ENCODE measurements around the gene ZSCAN20. TPM values are rescaled to one million over a fixed set of nuclear protein-coding genes. Genes with fewer than 3 reads are reported as not detected.

The ZSCAN20 gene
- total RNA-seq, 1 donor from 2014 or later, result 7.3 TPM

DNA sequence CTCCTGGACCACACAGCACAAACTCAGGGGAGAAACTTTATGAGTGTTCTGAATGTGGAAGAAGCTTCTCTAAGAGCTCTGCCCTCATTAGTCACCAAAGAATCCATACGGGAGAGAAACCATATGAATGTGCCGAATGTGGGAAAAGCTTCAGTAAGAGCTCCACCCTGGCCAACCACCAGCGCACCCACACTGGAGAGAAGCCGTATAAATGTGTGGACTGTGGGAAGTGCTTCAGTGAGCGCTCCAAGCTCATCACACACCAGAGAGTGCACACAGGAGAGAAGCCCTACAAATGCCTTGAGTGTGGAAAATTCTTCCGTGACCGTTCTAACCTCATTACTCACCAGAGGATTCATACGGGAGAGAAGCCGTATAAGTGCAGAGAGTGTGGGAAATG, 22.5 kb downstream of the ZSCAN20 start:
- H3K9me3 Mint-ChIP-seq (ENCODE audit: unreplicated experiment), result peaks cover 22% of the 10 kb centered on the region
- H3K27ac Mint-ChIP-seq (ENCODE audit: unreplicated experiment), result no peak overlapping the region
- TF ChIP-seq, protein P1, sequence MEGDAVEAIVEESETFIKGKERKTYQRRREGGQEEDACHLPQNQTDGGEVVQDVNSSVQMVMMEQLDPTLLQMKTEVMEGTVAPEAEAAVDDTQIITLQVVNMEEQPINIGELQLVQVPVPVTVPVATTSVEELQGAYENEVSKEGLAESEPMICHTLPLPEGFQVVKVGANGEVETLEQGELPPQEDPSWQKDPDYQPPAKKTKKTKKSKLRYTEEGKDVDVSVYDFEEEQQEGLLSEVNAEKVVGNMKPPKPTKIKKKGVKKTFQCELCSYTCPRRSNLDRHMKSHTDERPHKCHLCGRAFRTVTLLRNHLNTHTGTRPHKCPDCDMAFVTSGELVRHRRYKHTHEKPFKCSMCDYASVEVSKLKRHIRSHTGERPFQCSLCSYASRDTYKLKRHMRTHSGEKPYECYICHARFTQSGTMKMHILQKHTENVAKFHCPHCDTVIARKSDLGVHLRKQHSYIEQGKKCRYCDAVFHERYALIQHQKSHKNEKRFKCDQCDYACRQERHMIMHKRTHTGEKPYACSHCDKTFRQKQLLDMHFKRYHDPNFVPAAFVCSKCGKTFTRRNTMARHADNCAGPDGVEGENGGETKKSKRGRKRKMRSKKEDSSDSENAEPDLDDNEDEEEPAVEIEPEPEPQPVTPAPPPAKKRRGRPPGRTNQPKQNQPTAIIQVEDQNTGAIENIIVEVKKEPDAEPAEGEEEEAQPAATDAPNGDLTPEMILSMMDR (IDR thresholded peaks at IDR 0.05; ENCODE audit: unreplicated experiment), result no peak
- H3K27me3 Mint-ChIP-seq (ENCODE audit: unreplicated experiment), result peaks cover 3% of the 10 kb centered on the region
- peak overlapping the region; percentile 83 for H3K4me3 Mint-ChIP-seq (ENCODE audit: unreplicated experiment)
- H3K36me3 Mint-ChIP-seq (ENCODE audit: low read depth, unreplicated experiment), result peaks cover 79% of the 10 kb centered on the region
- H3K4me1 Mint-ChIP-seq (ENCODE audit: unreplicated experiment), result no peaks in the 10 kb centered on the region
- no peak for DNase-seq (ENCODE audit: low spot score)

- Mint-ChIP-seq H3K4me3 (ENCODE audit: unreplicated experiment) (peak overlapping the region; percentile 31), H3K36me3 (ENCODE audit: low read depth, unreplicated experiment) (peaks cover 54% of the 10 kb centered on the region), H3K27me3 (ENCODE audit: unreplicated experiment) (peaks cover 3% of the 10 kb centered on the region), H3K27ac (ENCODE audit: unreplicated experiment) (no peak overlapping the region), H3K4me1 (ENCODE audit: unreplicated experiment) (no peaks in the 10 kb centered on the region), H3K9me3 (ENCODE audit: unreplicated experiment) (peaks cover 22% of the 10 kb centered on the region)
- DNase-seq (ENCODE audit: low spot score), result no peak
- TF ChIP-seq, protein P1 (IDR thresholded peaks at IDR 0.05; ENCODE audit: unreplicated experiment), result no peak
These were observed 25.0 kb downstream of the ZSCAN20 start for GRCh38 chr1:33497410-33497809.

DNA sequence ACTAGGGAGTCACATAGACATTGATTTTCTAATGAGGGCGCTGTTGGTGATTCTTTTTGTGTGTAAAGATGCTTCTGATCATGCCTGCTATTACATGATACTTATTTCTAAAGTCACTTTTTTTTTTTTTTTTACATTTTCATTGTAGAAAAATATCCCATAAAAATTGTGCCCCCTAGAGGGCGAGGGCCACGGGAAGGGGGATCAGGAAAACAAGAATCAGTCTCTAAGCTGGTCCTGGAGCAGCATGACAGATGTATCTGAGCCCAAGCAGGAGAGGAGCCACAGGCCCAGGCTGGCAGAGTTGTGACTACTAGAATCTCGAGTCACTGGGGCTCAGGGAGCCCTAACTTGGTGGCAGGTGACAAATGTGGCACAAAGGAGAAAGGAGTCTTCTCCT, 28.1 kb downstream of the ZSCAN20 start:
- peaks cover 25% of the 10 kb centered on the region for H3K36me3 Mint-ChIP-seq (ENCODE audit: low read depth, unreplicated experiment)
- H3K4me3 Mint-ChIP-seq (ENCODE audit: unreplicated experiment), result no peak overlapping the region
- H3K27ac Mint-ChIP-seq (ENCODE audit: unreplicated experiment), result no peak overlapping the region
- no peaks in the 10 kb centered on the region for H3K4me1 Mint-ChIP-seq (ENCODE audit: unreplicated experiment)
- TF ChIP-seq, protein P1 (IDR thresholded peaks at IDR 0.05; ENCODE audit: unreplicated experiment), result peak; percentile 50
- H3K9me3 Mint-ChIP-seq (ENCODE audit: unreplicated experiment), result no peaks in the 10 kb centered on the region
- peak; percentile 36 for DNase-seq (ENCODE audit: low spot score)
- peaks cover 3% of the 10 kb centered on the region for H3K27me3 Mint-ChIP-seq (ENCODE audit: unreplicated experiment)

- DNase-seq (ENCODE audit: low spot score), result no peak
- H3K27me3 Mint-ChIP-seq (ENCODE audit: unreplicated experiment), result peaks cover 3% of the 10 kb centered on the region
- H3K27ac Mint-ChIP-seq (ENCODE audit: unreplicated experiment), result no peak overlapping the region
- H3K4me1 Mint-ChIP-seq (ENCODE audit: unreplicated experiment), result no peaks in the 10 kb centered on the region
- H3K4me3 Mint-ChIP-seq (ENCODE audit: unreplicated experiment), result no peak overlapping the region
- H3K9me3 Mint-ChIP-seq (ENCODE audit: unreplicated experiment), result no peaks in the 10 kb centered on the region
- peaks cover 18% of the 10 kb centered on the region for H3K36me3 Mint-ChIP-seq (ENCODE audit: low read depth, unreplicated experiment)
- TF ChIP-seq, protein P1 (IDR thresholded peaks at IDR 0.05; ENCODE audit: unreplicated experiment), result no peak
These were observed 28.9 kb downstream of the ZSCAN20 start for GRCh38 chr1:33501309-33501708.

- Mint-ChIP-seq H3K4me1 (ENCODE audit: unreplicated experiment) (no peaks in the 10 kb centered on the region), H3K4me3 (ENCODE audit: unreplicated experiment) (no peak overlapping the region), H3K36me3 (ENCODE audit: low read depth, unreplicated experiment) (peaks cover 15% of the 10 kb centered on the region), H3K9me3 (ENCODE audit: unreplicated experiment) (no peaks in the 10 kb centered on the region), H3K27ac (ENCODE audit: unreplicated experiment) (no peak overlapping the region), H3K27me3 (ENCODE audit: unreplicated experiment) (peaks cover 3% of the 10 kb centered on the region)
- TF ChIP-seq, protein P1 (IDR thresholded peaks at IDR 0.05; ENCODE audit: unreplicated experiment), result no peak
- DNase-seq (ENCODE audit: low spot score), result no peak
These were observed 29.3 kb downstream of the ZSCAN20 start for GRCh38 chr1:33501774-33502173.
